GM19238 (cell line): ENCODE data around the gene SLC26A6.

Experiments
- DNase-seq: peaks from one replicate; pipeline ENCODE4 v3.0.0; 2011; ENCODE audit warnings: low spot score; ENCODE audit not compliant: insufficient read length

The SLC26A6 gene

GRCh38 chr3:48635222-48636021 lies at the start of gene SLC26A6:
Gene SLC26A6 (minus strand): TSS chr3:48635461. CDS start chr3:48635393, 68 bp downstream.
- peak; percentile 100 for DNase-seq

GRCh38 chr3:48684480-48685143 lies 49.4 kb upstream of the SLC26A6 start:
- DNase-seq = no peak

- DNase-seq = no peak
These were observed 48.7 kb upstream of the SLC26A6 start for GRCh38 chr3:48684054-48684349.

GRCh38 chr3:48682786-48683185 lies 47.5 kb upstream of the SLC26A6 start:
- no peak for DNase-seq

GRCh38 chr3:48681974-48682610 lies 46.8 kb upstream of the SLC26A6 start:
- DNase-seq = no peak

GRCh38 chr3:48681541-48681880 lies 46.2 kb upstream of the SLC26A6 start:
- no peak for DNase-seq

GRCh38 chr3:48680811-48681540 lies 45.7 kb upstream of the SLC26A6 start:
- no peak for DNase-seq

GRCh38 chr3:48679411-48680391 lies 44.4 kb upstream of the SLC26A6 start:
- no peak for DNase-seq

GRCh38 chr3:48678566-48679380 lies 43.5 kb upstream of the SLC26A6 start:
- DNase-seq = no peak

GRCh38 chr3:48678056-48678455 lies 42.8 kb upstream of the SLC26A6 start:
- DNase-seq = no peak

GRCh38 chr3:48674505-48674904 lies 39.2 kb upstream of the SLC26A6 start:
- DNase-seq = no peak

- DNase-seq = no peak
These were observed 37.3 kb upstream of the SLC26A6 start for GRCh38 chr3:48672522-48672921.

- DNase-seq = no peak
These were observed 29.7 kb upstream of the SLC26A6 start for GRCh38 chr3:48664929-48665328.

- no peak for DNase-seq
These were observed 29.0 kb upstream of the SLC26A6 start for GRCh38 chr3:48664313-48664644.

- DNase-seq = peak; percentile 99
These were observed 28.4 kb upstream of the SLC26A6 start for GRCh38 chr3:48663489-48664312.

- no peak for DNase-seq
These were observed 27.7 kb upstream of the SLC26A6 start, which contains the start of gene CELSR3 for GRCh38 chr3:48662753-48663488. Gene CELSR3 (minus strand): TSS chr3:48662886. CDS start chr3:48662634, 252 bp downstream.

- DNase-seq = no peak
These were observed 27.0 kb upstream of the SLC26A6 start for GRCh38 chr3:48662145-48662752.
